Retina (tissue), 1 donor: ENCODE measurements around the gene DLGAP1.
"Not testable (repeated sequence)": the region's sequence is repeated elsewhere in the genome, so short reads cannot be mapped to it uniquely, and the experiment has no call there.

Source experiments
- DNase-seq: peaks from one replicate; pipeline ENCODE4 v3.0.0-alpha.2; 2016

The DLGAP1 gene

DNA sequence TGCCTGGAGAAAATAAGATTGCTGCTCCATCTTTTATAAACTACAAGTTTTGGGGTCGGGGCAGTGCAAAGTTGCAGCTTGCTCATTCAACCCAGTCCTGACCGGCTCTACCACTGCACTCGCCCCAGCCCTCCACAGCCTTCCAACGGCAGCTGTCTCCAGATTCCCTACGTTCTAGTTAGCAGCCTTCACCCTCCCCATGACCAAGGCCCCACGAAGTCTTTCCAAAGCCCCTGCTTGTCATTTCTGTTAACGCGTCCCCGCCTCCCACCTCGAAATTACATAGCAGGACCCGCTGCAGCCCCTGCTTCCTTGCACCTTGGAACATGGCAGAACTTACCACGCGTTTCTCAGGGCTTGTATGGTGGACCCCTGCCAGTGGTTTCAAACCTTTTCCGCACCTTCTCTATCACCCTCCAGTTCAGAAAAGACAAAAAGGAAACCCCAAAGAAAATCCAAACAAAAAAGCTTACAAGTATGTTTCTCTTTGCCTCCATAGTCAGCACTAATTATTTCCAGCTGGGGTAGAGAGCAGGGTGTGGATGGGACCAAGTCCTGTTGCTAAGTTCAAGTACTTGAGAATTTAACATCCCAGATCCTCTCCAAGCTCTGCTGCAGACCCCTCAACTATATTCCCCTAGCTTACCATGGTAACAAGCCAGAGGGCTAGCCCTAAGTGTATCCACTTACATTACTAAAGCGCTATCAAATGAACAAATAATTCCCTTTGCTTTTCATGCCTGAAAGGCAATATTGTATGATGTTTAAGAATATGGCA lies 843.6 kb downstream of the DLGAP1 start:
- no peak for DNase-seq

DNA sequence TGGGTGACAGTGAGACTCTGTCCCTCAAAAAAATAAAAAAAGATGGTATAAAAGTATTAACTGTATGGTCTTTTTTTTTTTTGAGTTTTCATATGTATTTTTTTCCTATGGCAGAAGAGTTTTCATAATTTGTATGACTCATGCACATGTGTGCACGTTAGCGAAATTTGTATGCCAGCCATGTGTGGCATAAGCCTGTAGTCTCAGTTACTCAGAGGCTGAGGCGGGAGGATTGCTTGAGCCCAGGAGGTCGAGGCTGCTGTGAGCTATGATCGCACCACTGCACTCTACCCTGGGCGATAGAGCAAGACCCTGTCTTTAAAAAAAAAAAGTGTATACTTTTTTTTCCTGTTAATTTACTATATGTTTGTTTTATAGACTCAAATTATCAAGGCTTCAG lies 844.3 kb downstream of the DLGAP1 start:
- no peak for DNase-seq

DNA sequence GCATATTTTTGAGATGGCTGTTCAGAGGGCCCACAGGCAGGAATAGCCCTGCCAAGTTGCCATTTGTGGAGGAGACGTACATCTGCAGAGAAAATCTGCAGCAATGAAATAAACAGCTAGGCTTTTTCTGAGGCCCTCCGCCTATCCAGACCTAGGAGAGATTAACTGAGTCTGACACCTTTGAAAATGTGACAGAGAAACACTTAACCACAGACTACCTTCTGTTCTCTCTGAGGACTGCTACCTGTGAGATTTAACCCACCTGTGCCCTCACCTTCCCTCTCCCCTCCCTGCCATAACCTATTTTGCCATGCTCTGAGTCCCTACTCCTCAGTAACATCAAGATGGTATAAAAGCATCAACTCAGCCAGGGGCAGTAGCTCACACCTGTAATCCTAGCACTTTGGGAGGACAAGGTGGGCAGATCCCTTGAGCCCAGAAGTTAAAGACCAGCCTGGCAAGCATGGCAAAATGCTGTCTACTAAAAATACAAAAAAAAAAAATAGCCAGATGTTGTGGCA lies 844.9 kb downstream of the DLGAP1 start:
- no peak for DNase-seq

DNA sequence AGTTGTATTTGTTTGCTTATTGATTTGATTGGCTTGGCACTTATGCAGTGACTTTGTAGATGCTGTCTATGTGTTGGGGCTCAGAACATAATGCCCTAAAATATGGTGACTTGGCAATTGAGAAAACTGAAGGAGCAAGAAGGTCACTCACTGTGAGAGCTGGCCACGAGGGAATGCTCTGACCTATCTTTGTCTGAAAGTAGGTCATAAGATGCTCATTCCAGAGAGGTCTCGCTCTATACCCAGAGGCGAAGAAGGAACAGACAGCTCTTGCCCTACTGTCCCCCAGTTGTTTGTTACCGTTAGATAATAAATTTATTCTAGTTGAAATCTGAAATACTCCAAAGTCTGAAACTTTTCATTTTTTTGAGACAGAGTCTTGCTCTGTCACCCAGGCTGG lies 846.6 kb downstream of the DLGAP1 start:
- DNase-seq, result peak; percentile 16

DNA sequence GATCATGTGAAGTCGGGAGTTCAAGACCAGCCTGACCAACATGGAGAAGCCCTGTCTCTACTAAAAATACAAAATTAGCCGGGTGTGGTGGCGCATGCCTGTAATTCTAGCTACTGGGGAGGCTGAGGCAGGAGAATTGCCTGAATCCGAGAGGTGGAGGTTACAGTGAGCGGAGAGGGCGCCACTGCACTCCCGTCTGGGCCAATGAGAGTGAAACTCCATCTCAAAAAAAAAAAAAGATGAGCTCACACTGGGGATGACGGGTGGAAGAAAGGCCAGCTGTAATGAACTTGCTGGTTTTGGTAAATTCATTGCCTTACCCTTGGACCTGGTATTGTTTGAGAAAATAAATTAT lies 847.0 kb downstream of the DLGAP1 start:
- DNase-seq, result peak; percentile 7

DNA sequence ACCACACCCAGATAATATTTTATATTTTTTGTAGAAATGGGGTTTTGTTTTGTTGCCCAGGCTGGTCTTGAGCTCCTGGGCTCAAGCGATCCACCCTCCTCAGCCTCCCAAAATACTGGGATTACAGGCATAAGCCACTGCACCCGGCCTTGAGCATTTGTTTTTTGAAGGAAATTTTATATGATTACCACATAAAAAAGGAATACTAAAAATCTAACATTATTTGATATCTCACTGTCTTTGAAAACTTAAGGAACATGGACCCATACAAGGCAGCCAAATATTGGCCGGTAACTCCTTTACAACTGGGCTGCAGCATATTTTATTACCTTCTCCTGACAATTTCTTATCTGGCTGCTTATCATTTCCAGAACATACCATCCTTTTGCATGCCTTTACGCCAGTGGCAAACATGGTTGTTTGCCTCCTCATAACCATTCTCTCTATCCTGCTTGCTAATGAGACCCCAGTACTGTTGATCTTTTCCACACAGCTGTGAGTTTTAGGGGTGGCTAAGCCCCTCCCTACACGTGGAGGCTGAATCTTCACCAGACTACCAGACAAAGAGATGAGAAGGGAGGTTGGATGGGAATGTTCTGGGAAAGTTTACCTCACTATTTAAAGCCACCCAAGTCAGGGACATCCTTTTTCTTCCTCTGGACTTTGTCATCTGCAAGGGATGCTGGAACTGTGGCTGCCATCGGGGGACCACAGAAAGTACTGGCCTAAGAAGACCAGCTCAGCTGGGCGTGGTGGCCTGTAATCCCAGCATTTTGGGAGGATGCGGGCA lies 847.6 kb downstream of the DLGAP1 start:
- no peak for DNase-seq

DNA sequence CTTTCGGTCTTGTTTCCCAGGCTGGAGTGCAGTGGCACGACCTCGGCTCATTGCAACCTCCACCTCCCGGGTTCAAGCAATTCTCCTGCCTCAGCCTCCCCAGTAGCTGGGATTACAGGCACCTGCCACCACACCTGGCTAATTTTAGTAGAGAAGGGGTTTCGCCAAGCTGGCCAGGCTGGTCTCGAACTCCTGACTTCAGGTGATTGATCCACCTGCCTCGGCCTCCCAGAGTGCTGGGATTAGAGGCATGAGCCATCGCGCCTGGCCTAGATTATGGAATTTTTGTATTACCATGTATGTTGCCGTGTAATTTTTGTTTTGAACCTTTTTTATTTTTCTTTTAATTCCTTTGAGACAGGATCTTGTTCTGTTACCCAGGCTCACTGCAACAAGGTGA lies 848.2 kb downstream of the DLGAP1 start:
- not testable (repeated sequence) for DNase-seq

DNA sequence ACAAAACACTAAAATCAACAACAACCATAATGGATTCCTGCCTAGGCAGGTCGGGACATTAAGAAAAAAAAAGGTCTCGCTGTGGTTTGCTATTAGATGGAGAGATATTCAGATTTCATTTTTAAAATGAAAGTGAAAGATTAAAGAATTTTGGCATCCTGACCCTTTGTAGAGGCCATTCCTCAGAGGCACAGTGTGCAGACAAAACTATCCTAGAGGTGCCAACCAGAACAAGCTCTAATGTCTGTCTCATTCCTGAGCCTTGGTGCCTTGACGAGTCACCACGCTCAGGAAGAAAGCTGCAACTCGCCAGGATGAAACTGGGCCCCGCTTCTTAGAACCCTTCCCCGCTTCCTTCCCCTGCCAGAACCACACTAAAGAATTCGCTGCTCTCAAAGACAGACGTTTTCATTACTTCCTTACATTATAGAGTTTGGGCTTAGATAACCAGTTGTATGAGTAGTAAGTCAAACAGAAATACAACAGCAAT lies 849.1 kb downstream of the DLGAP1 start:
- DNase-seq, result peak; percentile 7

DNA sequence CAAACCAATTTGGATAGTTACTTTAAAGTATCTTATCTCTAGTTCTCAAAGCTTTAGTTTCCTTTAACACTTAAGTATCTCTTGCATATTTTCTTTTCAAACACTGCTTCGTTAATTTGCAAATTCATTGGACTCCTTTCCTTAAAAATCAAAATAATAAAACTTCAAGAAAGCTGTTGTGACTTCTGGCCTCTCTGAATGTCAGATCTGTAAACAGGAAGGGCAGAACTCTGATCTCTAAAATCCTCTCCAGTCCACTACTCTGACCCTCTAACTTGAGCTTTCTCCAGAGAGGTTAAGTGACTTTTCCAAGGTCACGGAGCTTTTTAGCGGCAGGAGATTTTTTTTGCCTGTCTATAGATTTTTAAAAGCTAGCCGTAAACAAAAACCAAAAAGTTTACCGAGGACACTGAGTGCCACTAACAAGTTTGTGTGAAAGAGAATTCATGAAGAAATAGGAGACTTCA lies 849.6 kb downstream of the DLGAP1 start:
- DNase-seq, result no peak

DNA sequence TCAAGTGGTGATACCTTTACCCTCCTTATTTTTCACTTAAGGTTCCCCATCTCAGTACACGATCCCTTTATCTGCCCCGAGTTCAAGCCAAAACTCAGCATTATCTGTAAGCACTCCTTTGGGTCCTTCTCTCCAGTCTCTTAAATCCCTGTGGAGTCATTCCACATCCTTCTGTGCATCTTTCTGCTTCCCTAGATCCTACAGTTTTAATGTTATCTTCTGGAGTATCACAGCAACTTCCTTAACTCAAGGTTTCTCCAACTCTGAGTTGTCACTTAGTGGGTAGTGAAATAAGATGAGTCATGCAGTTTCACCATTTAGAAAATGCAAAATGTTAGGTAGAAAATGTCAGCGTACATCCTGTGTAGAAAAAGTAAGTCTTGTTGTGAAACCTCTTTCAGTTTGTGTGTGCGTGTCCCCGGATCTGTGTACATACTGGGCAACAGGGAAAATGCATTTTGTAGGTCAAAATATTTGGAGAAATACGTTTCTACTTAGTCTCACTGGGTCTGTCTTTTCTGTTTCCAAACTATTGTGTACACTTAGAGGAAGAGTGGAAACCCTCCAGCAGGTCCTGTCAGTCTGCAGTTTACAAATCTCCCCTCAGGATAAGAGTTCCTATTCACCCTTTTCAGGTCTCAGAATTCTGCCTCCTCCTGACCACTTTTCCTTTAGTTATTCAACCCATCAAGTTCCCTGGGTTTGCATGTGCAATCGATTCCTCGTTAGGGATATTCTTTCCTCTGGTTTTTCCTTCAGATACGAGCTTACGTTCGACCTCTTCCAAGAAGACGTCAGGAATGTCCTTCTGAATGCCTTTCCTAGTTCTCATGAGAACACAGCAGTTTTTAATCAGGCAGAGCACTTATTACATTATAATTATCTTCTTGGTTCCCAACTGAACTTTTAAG lies 850.4 kb downstream of the DLGAP1 start:
- DNase-seq, result peak; percentile 50

DNA sequence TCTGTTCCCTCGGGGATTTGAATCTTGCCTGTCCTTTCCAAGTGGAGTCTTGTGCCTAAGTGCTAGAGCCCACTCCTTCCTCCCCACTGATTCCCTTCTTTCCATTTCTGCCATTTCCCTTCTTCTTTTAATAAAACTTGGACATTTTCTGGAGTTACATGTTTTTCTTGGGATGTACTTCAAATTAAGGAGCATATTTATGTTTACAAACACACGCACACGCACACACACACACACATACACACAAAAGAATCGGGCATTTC lies 850.9 kb downstream of the DLGAP1 start:
- DNase-seq, result no peak

DNA sequence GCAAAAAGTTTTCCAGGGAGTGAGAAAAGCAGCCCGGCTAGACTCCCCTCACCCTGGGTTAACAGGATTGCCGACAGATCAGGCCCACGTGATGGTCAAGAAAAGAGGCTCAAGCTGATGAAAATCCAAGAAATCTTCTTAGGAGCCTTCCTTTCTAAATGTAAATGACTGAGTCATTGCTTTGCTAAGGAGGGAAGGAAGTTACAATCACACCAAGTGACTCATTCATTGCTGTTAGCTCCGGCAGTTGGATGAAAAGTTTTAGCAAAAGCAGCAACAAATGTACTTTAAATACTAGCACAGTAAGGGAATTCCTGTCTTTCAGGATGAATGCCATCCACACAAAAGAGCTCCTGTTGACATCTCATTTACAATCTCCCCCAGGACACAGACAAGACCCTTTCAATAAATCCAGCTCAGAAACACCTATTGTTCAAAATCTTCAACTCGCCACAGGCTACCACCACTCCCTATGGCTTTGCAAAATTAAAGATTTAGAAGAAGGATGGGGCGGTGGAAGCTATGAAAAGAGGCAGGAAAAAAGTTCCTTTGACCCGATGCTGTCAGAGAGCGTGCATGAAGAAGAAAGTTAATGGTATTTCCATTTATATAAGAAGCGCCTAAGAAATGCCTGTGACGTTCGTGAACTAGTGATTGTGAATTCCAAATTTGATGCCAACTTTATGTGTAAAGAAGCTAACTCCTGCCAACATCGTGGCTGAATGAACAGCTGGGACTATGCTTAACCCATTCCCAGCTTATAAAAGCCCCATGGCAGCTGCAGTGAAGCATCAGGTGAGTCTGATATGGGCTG lies 851.5 kb downstream of the DLGAP1 start:
- peak; percentile 60 for DNase-seq

DNA sequence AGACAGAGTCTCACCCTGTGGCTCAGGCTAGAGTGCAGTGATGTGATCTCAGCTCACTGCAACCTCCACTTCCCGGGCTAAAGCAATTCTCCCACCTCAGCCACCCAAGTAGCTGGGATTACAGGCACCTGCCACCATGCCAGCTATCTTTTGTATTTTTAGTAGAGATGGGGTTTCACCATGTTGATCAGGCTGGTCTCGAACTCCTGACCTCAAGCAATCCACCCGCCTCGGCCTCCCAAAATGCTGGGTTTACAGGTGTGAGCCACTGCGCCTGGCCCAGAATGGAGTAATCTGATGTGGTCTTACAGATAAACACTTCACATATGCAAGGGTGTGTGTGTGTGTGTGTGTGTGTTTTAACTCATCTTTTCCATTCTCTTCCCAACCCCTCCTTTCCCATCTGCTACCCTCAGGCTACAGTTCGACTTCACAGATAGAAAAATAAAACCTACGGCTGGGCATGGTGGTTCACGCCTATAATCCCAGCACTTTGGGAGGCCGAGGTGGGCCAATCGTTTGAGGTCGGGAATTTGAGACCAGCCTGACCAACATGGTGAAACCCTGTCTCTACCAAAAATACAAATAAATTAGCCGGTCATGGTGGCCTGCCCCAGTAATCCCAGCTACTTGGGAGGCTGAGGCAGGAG lies 853.9 kb downstream of the DLGAP1 start:
- not testable (repeated sequence) for DNase-seq

DNA sequence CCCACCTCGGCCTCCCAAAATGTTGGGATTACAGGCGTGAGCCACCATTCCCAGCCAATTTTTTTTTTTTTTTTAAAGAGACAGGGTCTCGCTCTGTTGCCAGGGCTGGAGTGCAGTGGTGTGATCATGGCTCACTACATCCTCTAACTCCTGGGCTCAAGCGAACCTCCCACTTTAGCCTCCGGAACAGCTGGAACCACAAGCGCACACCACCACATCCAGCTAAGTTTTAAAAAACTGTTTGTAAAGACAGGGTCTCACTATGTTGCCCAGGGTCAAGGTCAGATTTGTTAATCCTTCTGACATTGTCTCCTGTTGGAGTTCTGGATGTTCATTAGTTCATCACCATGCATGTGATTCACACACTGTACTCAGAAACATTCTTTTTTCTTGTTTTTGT lies 855.2 kb downstream of the DLGAP1 start:
- no peak for DNase-seq

DNA sequence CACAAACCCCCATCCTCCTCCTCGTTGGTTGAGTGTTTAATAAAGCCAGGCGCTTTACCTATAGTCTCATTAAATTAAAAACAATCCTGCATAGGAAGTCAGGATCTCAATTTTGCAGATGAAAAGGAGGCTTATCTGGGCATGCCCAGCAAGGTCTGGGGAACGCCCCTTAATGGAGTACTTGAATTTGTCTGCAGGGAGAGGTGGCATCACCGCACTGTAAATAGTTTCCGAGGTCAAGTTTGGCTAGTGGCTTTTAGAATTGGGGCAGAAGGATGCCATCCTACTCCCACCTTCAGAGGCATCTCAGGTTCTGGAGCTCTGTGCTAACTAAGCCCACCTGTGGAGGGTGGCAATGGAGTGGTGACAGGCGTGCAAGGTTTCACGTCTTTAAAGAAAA lies 855.9 kb downstream of the DLGAP1 start:
- DNase-seq, result no peak

DNA sequence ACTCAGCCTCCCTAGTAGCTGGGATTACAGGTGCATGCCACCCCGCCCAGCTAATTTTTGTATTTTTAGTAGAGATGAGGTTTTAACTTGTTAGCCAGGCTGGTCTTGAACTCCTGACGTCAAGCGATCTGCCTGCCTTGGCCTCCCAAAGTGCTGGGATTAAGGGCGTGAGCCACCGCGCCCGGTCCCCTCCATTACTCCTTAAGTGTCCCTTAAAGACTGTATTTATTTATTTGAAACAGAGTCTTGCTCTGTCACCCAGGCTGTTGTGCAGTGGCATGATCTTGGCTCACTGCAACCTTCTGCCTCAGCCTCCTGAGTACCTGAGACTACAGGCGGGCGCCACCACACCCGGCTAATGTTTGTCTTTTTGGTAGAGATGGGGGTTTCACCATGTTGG lies 856.5 kb downstream of the DLGAP1 start:
- no peak for DNase-seq

DNA sequence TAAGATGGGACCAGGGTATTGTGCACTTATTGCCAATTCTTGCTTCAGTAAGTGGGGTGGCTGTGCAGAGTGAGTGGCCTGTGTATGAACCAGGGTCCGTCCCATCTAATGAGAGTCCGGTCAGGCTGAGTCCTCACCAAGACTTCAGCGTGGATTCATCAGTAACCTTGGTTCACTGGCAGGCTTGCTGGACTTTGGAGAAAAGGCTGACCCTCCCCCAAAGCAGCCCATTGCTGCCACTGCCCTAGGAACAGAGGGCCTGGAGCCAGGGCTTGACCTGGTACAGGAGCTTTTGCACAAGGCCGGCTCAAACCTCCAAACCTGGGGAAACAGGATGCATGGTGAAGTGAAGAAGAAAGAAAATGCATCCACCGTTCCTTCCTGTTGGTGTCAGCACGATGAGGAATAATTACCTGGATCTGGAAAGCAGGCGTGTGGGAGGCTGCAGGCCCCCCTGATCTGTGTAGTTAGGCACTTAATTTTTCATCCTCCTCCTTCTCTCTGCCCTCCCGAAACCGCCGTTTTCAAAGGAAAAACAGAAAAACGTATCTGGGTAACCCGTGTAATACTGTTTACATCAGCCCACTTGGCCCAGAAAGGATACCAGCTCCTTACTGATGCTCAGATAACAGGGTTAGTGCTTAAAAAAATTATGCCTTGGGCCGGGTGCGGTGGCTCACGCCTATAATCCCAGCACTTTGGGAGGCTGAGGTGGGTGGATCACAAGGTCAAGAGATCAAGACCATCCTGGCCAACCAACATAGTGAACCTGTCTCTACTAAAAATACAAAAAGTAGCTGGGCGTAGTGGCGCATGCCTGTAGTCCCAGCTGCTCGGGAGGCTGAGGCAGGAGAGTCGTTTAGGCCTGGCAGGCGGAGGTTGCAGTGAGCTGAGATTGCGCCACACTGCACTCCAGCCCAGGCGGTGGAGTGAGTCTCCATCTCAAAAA lies 857.4 kb downstream of the DLGAP1 start:
- no peak for DNase-seq

DNA sequence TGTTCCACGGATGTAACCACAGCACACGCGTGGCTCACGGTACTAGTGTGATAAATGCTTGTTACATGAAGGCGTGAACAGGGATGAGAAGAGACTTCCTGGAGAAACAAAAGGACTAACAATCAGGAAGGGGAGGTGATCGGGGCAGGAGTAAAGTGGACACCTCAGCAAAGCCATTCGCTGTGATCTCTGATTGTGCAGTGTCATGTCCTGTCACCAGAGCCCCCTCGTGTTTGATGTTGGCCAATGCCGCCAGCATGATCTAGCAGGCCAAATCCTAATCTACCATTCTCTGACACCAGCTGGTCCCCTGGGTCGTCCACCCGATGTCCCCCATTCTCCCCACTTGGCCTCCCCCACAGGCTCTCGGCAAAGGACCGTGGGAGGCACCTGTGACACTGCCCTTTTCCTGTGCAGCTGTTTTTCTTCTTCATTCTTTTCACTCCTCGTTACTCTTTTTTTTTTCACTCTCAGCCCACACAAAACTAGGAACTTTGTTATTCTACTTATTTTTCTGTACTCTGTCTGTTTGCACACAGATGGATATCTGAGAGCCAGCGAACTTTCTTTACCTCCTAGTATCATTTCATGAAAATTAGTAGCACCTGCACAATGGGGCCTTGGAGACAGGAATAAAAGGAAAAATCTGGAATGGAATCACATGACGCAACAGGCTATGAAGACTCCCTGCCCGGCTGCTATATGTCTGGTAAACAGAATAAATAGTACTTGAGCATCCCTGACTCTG lies 858.3 kb downstream of the DLGAP1 start:
- DNase-seq, result peak; percentile 43

DNA sequence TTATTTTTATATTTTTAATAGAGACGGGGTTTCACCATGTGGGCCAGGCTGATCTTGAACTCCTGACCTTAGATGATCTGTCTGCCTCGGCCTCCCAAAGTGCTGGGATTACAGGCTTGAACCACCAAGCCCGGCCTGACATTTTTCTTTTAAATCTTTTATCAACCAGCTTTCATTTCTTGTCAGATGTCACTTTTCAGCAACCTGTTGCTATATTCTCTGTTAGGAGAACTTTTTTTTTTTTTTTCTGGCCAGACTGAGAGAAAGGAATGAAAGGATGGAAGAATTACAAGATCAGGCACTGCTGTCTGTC lies 858.8 kb downstream of the DLGAP1 start:
- no peak for DNase-seq
